ENCODE measurements around the gene PRPS1L1.

DNA sequence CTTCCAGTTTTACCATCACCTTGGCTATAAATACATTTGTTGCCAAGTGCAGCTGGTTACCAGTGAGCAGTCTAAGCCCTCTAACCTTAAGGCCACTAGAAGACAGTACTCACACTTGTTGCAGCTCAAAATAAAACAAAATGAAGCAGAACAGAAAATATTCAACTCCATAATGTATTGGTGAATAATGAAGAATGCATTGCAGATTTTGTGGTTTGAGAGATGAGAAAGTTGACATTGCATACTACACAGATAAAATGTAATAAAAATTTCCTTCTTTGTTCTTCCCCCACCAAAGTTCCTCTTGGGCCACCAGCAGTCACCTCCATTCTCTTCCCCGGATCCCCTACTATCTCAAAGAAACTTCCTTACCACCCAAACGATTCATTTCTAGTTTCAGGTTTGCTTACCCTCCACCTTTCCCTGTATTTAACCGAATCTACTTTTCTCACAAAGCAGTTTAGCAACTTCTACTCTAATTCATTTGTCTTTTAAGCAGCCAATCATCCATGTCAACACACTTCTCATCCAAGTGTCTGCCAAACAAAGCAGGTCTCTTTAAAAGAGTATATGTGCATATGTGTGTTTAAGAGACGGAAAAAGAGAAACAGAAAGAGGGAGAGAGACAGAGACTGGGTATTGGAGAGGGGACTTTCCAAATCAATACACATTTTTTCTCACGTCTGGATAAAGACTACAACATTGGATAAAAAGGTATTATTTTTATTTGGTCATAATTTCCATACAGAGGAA lies 35.7 kb upstream of the PRPS1L1 start:
- TF ChIP-seq POLR2AphosphoS5 (IDR thresholded peaks at IDR 0.05; ENCODE audit: low read depth) (no peak), EZH2 (IDR thresholded peaks at IDR 0.05; ENCODE audit: low read depth, unreplicated experiment) (no peak), CREB1 (CRISPR knock-in tag; IDR thresholded peaks at IDR 0.05; ENCODE audit: low read depth) (no peak), JUNB (IDR thresholded peaks at IDR 0.05; ENCODE audit: unreplicated experiment) (no peak)
- TF ChIP-seq, protein P1, sequence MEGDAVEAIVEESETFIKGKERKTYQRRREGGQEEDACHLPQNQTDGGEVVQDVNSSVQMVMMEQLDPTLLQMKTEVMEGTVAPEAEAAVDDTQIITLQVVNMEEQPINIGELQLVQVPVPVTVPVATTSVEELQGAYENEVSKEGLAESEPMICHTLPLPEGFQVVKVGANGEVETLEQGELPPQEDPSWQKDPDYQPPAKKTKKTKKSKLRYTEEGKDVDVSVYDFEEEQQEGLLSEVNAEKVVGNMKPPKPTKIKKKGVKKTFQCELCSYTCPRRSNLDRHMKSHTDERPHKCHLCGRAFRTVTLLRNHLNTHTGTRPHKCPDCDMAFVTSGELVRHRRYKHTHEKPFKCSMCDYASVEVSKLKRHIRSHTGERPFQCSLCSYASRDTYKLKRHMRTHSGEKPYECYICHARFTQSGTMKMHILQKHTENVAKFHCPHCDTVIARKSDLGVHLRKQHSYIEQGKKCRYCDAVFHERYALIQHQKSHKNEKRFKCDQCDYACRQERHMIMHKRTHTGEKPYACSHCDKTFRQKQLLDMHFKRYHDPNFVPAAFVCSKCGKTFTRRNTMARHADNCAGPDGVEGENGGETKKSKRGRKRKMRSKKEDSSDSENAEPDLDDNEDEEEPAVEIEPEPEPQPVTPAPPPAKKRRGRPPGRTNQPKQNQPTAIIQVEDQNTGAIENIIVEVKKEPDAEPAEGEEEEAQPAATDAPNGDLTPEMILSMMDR (conservative IDR thresholded peaks at IDR 0.05; ENCODE audit: low read depth in 2 of 2): no peak
- TF ChIP-seq, protein P2, sequence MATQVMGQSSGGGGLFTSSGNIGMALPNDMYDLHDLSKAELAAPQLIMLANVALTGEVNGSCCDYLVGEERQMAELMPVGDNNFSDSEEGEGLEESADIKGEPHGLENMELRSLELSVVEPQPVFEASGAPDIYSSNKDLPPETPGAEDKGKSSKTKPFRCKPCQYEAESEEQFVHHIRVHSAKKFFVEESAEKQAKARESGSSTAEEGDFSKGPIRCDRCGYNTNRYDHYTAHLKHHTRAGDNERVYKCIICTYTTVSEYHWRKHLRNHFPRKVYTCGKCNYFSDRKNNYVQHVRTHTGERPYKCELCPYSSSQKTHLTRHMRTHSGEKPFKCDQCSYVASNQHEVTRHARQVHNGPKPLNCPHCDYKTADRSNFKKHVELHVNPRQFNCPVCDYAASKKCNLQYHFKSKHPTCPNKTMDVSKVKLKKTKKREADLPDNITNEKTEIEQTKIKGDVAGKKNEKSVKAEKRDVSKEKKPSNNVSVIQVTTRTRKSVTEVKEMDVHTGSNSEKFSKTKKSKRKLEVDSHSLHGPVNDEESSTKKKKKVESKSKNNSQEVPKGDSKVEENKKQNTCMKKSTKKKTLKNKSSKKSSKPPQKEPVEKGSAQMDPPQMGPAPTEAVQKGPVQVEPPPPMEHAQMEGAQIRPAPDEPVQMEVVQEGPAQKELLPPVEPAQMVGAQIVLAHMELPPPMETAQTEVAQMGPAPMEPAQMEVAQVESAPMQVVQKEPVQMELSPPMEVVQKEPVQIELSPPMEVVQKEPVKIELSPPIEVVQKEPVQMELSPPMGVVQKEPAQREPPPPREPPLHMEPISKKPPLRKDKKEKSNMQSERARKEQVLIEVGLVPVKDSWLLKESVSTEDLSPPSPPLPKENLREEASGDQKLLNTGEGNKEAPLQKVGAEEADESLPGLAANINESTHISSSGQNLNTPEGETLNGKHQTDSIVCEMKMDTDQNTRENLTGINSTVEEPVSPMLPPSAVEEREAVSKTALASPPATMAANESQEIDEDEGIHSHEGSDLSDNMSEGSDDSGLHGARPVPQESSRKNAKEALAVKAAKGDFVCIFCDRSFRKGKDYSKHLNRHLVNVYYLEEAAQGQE (IDR thresholded peaks at IDR 0.05; ENCODE audit: unreplicated experiment): no peak
- TF ChIP-seq, protein P3, sequence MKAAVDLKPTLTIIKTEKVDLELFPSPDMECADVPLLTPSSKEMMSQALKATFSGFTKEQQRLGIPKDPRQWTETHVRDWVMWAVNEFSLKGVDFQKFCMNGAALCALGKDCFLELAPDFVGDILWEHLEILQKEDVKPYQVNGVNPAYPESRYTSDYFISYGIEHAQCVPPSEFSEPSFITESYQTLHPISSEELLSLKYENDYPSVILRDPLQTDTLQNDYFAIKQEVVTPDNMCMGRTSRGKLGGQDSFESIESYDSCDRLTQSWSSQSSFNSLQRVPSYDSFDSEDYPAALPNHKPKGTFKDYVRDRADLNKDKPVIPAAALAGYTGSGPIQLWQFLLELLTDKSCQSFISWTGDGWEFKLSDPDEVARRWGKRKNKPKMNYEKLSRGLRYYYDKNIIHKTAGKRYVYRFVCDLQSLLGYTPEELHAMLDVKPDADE (IDR thresholded peaks at IDR 0.05): no peak
